ENCODE data around the gene COL25A1.

The COL25A1 gene

DNA sequence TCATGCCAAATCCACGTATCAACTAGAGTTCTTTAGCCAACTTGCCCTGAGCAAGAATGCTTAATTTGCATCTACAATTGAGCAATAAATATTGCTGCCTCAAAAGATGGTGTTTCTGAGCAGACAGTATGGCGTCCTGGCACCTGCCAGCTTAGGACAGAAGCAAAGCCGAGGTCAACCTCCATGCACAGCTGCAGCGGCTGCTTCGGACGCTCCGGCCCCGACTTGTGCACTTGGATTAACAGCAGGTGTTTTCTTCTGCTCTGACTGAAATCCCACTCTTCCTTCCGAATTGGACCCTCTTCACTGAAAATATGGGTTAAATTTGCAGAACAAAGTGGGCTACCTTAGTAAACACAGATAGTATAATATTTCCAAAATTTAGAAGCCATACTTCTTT, 324.4 kb downstream of the COL25A1 start:
- no peaks in the 10 kb centered on the region for H3K27me3 ChIP-seq (ENCODE audit: control insufficient read depth in 5 of 5, insufficient read depth in 4 of 5, low read length in 5 of 5)
- H3K9ac ChIP-seq (ENCODE audit: low read length in 5 of 5) = no peak overlapping the region
- no peaks in the 10 kb centered on the region for H3K9me3 ChIP-seq (ENCODE audit: control insufficient read depth in 5 of 5, low read length in 5 of 5)
- H3K36me3 ChIP-seq (ENCODE audit: control insufficient read depth in 5 of 5, insufficient read depth in 5 of 5, low read length in 5 of 5) = no peaks in the 10 kb centered on the region
- no peaks in the 10 kb centered on the region for H3K4me1 ChIP-seq (ENCODE audit: control insufficient read depth in 5 of 5, insufficient read depth in 5 of 5, low read length in 5 of 5)
- H3K27ac ChIP-seq (ENCODE audit: low read depth, low read length) = no peak overlapping the region
- no peak overlapping the region for H3K4me3 ChIP-seq (ENCODE audit: low read depth in 1 of 5, low read length in 5 of 5)

- Histone ChIP-seq H3K9ac (ENCODE audit: low read length in 5 of 5) (no peak overlapping the region), H3K4me3 (ENCODE audit: low read depth in 1 of 5, low read length in 5 of 5) (no peak overlapping the region), H3K36me3 (ENCODE audit: control insufficient read depth in 5 of 5, insufficient read depth in 5 of 5, low read length in 5 of 5) (no peaks in the 10 kb centered on the region), H3K4me1 (ENCODE audit: control insufficient read depth in 5 of 5, insufficient read depth in 5 of 5, low read length in 5 of 5) (no peaks in the 10 kb centered on the region), H3K9me3 (ENCODE audit: control insufficient read depth in 5 of 5, low read length in 5 of 5) (no peaks in the 10 kb centered on the region), H3K27me3 (ENCODE audit: control insufficient read depth in 5 of 5, insufficient read depth in 4 of 5, low read length in 5 of 5) (no peaks in the 10 kb centered on the region), H3K27ac (ENCODE audit: low read depth, low read length) (no peak overlapping the region)
Observed at GRCh38 chr4:108972613-108973283, 329.7 kb downstream of the COL25A1 start.

- no peaks in the 10 kb centered on the region for H3K36me3 ChIP-seq (ENCODE audit: control insufficient read depth in 5 of 5, insufficient read depth in 5 of 5, low read length in 5 of 5)
- H3K9ac ChIP-seq (ENCODE audit: low read length in 5 of 5) = no peak overlapping the region
- no peak overlapping the region for H3K27ac ChIP-seq (ENCODE audit: low read depth, low read length)
- H3K4me3 ChIP-seq (ENCODE audit: low read depth in 1 of 5, low read length in 5 of 5) = no peak overlapping the region
- H3K4me1 ChIP-seq (ENCODE audit: control insufficient read depth in 5 of 5, insufficient read depth in 5 of 5, low read length in 5 of 5) = no peaks in the 10 kb centered on the region
- no peaks in the 10 kb centered on the region for H3K9me3 ChIP-seq (ENCODE audit: control insufficient read depth in 5 of 5, low read length in 5 of 5)
- H3K27me3 ChIP-seq (ENCODE audit: control insufficient read depth in 5 of 5, insufficient read depth in 4 of 5, low read length in 5 of 5) = no peaks in the 10 kb centered on the region
Observed at GRCh38 chr4:108971473-108971872, 331.0 kb downstream of the COL25A1 start.

DNA sequence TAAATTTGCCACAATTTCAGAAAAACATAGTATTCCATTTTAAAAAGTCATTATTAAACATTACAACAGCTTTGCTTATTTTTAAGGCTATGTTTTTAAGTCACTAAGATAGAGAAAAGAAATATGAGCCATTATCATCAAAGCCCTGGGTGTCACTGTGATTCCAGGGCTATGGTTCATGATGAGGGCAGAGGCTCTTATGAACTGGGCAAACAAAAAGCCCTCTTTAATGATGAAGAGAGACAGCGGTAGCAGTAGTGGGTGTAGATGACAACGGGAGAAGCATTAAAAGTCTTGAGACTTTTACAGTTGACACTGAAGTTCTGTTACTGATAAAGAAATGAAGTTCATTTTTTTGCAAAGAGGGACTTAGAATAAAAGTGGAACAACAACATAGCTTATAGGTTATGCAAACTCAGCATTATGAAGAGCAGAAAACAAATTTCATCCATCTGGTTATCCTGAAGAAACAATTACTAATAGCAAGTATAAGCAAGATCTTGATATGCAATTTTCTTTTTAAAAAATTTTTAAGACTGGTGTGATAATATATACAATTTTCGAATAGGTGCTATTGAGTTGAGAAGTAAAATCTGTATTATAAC, 336.9 kb downstream of the COL25A1 start:
- Histone ChIP-seq H3K4me3 (ENCODE audit: low read depth in 1 of 5, low read length in 5 of 5) (no peak overlapping the region), H3K27me3 (ENCODE audit: control insufficient read depth in 5 of 5, insufficient read depth in 4 of 5, low read length in 5 of 5) (no peaks in the 10 kb centered on the region), H3K4me1 (ENCODE audit: control insufficient read depth in 5 of 5, insufficient read depth in 5 of 5, low read length in 5 of 5) (peaks cover 0 to 3% (median 0%) of the 10 kb centered on the region in 5 donors), H3K9ac (ENCODE audit: low read length in 5 of 5) (no peak overlapping the region), H3K27ac (ENCODE audit: low read depth, low read length) (no peak overlapping the region), H3K9me3 (ENCODE audit: control insufficient read depth in 5 of 5, low read length in 5 of 5) (no peaks in the 10 kb centered on the region), H3K36me3 (ENCODE audit: control insufficient read depth in 5 of 5, insufficient read depth in 5 of 5, low read length in 5 of 5) (no peaks in the 10 kb centered on the region)

DNA sequence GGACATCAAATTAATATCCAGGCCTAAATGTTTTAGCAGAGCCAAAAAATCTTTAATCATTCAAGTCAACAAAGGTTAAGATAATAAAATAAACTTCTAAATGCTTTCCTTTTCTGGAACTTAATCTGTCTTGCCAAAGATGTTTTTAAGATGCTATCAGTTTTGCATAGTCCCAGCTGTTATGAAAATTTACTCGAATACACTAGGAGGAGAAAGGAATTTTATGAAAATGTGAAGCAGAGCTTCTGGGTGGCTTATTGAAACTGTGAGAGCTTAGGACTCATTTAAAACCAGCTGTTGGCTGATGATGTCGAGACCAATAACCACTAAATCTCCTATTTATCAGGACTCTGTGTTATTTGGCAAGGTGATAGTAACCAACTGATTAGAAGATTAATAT, 337.4 kb downstream of the COL25A1 start:
- Histone ChIP-seq H3K9me3 (ENCODE audit: control insufficient read depth in 5 of 5, low read length in 5 of 5) (no peaks in the 10 kb centered on the region), H3K4me1 (ENCODE audit: control insufficient read depth in 5 of 5, insufficient read depth in 5 of 5, low read length in 5 of 5) (peaks cover 0 to 3% (median 0%) of the 10 kb centered on the region in 5 donors), H3K27me3 (ENCODE audit: control insufficient read depth in 5 of 5, insufficient read depth in 4 of 5, low read length in 5 of 5) (no peaks in the 10 kb centered on the region), H3K9ac (ENCODE audit: low read length in 5 of 5) (no peak overlapping the region), H3K36me3 (ENCODE audit: control insufficient read depth in 5 of 5, insufficient read depth in 5 of 5, low read length in 5 of 5) (no peaks in the 10 kb centered on the region), H3K4me3 (ENCODE audit: low read depth in 1 of 5, low read length in 5 of 5) (no peak overlapping the region), H3K27ac (ENCODE audit: low read depth, low read length) (no peak overlapping the region)

- no peak overlapping the region for H3K4me3 ChIP-seq (ENCODE audit: low read depth in 1 of 5, low read length in 5 of 5)
- peaks cover 0 to 3% (median 0%) of the 10 kb centered on the region in 5 donors for H3K4me1 ChIP-seq (ENCODE audit: control insufficient read depth in 5 of 5, insufficient read depth in 5 of 5, low read length in 5 of 5)
- H3K9me3 ChIP-seq (ENCODE audit: control insufficient read depth in 5 of 5, low read length in 5 of 5) = no peaks in the 10 kb centered on the region
- no peaks in the 10 kb centered on the region for H3K27me3 ChIP-seq (ENCODE audit: control insufficient read depth in 5 of 5, insufficient read depth in 4 of 5, low read length in 5 of 5)
- no peak overlapping the region for H3K27ac ChIP-seq (ENCODE audit: low read depth, low read length)
- no peak overlapping the region for H3K9ac ChIP-seq (ENCODE audit: low read length in 5 of 5)
- H3K36me3 ChIP-seq (ENCODE audit: control insufficient read depth in 5 of 5, insufficient read depth in 5 of 5, low read length in 5 of 5) = no peaks in the 10 kb centered on the region
Observed at GRCh38 chr4:108963910-108964309, 338.5 kb downstream of the COL25A1 start.

DNA sequence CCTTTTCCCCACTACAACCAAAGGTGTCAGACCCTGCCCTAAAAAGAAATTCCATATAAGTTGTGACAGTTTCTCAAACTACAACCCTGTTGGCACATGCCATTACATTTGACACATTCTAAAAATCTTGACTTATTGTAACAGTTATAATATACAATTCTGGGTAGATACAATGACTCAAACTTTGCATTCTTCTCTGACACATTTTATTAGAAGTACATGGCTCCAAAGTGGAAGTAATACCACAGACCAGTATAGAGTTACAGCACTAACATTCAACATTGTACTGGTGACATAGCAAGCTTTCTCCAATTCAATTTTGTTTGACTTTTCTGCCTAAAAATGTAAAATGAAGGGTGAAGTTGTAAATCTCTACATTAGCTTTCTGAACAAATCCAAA, 343.0 kb downstream of the COL25A1 start:
- Histone ChIP-seq H3K9ac (ENCODE audit: low read length in 5 of 5) (no peak overlapping the region), H3K27me3 (ENCODE audit: control insufficient read depth in 5 of 5, insufficient read depth in 4 of 5, low read length in 5 of 5) (no peaks in the 10 kb centered on the region), H3K4me3 (ENCODE audit: low read depth in 1 of 5, low read length in 5 of 5) (no peak overlapping the region), H3K4me1 (ENCODE audit: control insufficient read depth in 5 of 5, insufficient read depth in 5 of 5, low read length in 5 of 5) (peaks cover 0 to 9% (median 0%) of the 10 kb centered on the region in 5 donors), H3K36me3 (ENCODE audit: control insufficient read depth in 5 of 5, insufficient read depth in 5 of 5, low read length in 5 of 5) (no peaks in the 10 kb centered on the region), H3K27ac (ENCODE audit: low read depth, low read length) (no peak overlapping the region), H3K9me3 (ENCODE audit: control insufficient read depth in 5 of 5, low read length in 5 of 5) (no peaks in the 10 kb centered on the region)

DNA sequence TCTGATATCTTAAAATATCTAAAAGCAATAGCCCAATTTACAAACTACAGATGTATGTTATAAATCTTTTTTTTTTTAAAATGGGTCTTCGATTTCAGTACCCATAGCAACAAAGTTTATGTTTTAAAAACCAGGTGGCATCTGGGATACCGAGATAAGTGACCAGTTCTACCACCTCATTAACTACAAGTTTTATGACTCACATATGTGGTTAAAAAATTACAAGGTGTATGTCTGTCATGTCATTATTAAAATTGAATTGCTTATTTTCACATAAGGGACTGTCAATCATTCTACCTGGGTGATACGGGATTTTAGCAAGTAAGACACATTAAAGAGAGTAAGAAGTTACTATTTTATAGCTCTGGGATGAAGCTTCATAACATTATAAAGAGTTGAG, 347.6 kb downstream of the COL25A1 start:
- Histone ChIP-seq H3K27ac (ENCODE audit: low read depth, low read length) (no peak overlapping the region), H3K36me3 (ENCODE audit: control insufficient read depth in 5 of 5, insufficient read depth in 5 of 5, low read length in 5 of 5) (no peaks in the 10 kb centered on the region), H3K4me1 (ENCODE audit: control insufficient read depth in 5 of 5, insufficient read depth in 5 of 5, low read length in 5 of 5) (peaks cover 0 to 11% (median 5%) of the 10 kb centered on the region in 5 donors), H3K4me3 (ENCODE audit: low read depth in 1 of 5, low read length in 5 of 5) (no peak overlapping the region), H3K9ac (ENCODE audit: low read length in 5 of 5) (no peak overlapping the region), H3K27me3 (ENCODE audit: control insufficient read depth in 5 of 5, insufficient read depth in 4 of 5, low read length in 5 of 5) (no peaks in the 10 kb centered on the region), H3K9me3 (ENCODE audit: control insufficient read depth in 5 of 5, low read length in 5 of 5) (no peaks in the 10 kb centered on the region)

DNA sequence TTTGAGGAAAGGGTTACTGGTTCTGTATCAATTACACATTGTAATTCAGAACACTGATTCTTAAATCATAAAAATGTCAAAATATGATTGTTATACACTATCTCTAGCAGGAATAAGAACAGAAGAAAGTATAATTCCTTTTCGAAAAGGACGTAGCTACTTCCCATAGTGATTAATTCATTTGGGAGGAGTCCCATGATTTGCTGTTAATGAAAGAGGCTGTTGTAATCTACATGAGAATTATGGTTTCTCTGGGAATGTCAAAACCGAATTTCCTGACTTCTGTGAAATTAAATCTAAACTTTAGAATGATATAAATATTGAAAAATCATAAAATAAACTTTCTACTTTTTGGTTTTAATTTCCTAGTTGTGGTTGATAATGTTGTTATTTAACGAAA, 348.5 kb downstream of the COL25A1 start:
- Histone ChIP-seq H3K36me3 (ENCODE audit: control insufficient read depth in 5 of 5, insufficient read depth in 5 of 5, low read length in 5 of 5) (no peaks in the 10 kb centered on the region), H3K9ac (ENCODE audit: low read length in 5 of 5) (no peak overlapping the region), H3K27me3 (ENCODE audit: control insufficient read depth in 5 of 5, insufficient read depth in 4 of 5, low read length in 5 of 5) (no peaks in the 10 kb centered on the region), H3K9me3 (ENCODE audit: control insufficient read depth in 5 of 5, low read length in 5 of 5) (no peaks in the 10 kb centered on the region), H3K4me3 (ENCODE audit: low read depth in 1 of 5, low read length in 5 of 5) (no peak overlapping the region), H3K27ac (ENCODE audit: low read depth, low read length) (no peak overlapping the region), H3K4me1 (ENCODE audit: control insufficient read depth in 5 of 5, insufficient read depth in 5 of 5, low read length in 5 of 5) (peaks cover 0 to 11% (median 6%) of the 10 kb centered on the region in 5 donors)

GRCh38 chr4:108950158-108950915, 352.1 kb downstream of the COL25A1 start:
- Histone ChIP-seq H3K9me3 (ENCODE audit: control insufficient read depth in 5 of 5, low read length in 5 of 5) (no peaks in the 10 kb centered on the region), H3K27ac (ENCODE audit: low read depth, low read length) (no peak overlapping the region), H3K9ac (ENCODE audit: low read length in 5 of 5) (no peak overlapping the region), H3K4me1 (ENCODE audit: control insufficient read depth in 5 of 5, insufficient read depth in 5 of 5, low read length in 5 of 5) (peaks cover 0 to 9% (median 3%) of the 10 kb centered on the region in 5 donors), H3K36me3 (ENCODE audit: control insufficient read depth in 5 of 5, insufficient read depth in 5 of 5, low read length in 5 of 5) (no peaks in the 10 kb centered on the region), H3K27me3 (ENCODE audit: control insufficient read depth in 5 of 5, insufficient read depth in 4 of 5, low read length in 5 of 5) (no peaks in the 10 kb centered on the region), H3K4me3 (ENCODE audit: low read depth in 1 of 5, low read length in 5 of 5) (no peak overlapping the region)

All from subcutaneous abdominal adipose tissue (tissue), 5 donors.